Uterus (tissue), 2 donors: ENCODE data around the gene RBFOX2.

Experiments
- CTCF ChIP-seq, 4 experiments: fragments of 200-600 bp in 2 of 4; fragments of 450-650 bp in 2 of 4; sonication (generic) in 2 of 4; IDR thresholded peaks; one replicate each; pipeline ENCODE4 v1.5.1; 2016 to 2019; ENCODE audit warnings: antibody characterized with exemption in 4 of 4, mild to moderate bottlenecking in 2 of 4, moderate library complexity in 1 of 4
- POLR2A ChIP-seq, 2 donors: fragments of 450-650 bp; IDR thresholded peaks; one replicate each; pipeline ENCODE4 v1.6.1; 2016; ENCODE audit warnings: antibody characterized with exemption in 2 of 2, mild to moderate bottlenecking in 1 of 2, moderate library complexity in 1 of 2

- TF ChIP-seq CTCF (IDR thresholded peaks at IDR 0.05): no peak
- TF ChIP-seq POLR2A (IDR thresholded peaks at IDR 0.05): no peak
Observed at GRCh38 chr22:35959121-35959800, 69.4 kb downstream of the RBFOX2 start.
